Measurements from ENCODE around the gene MYO3B.
"Not testable (repeated sequence)": the region's sequence is repeated elsewhere in the genome, so short reads cannot be mapped to it uniquely, and the experiment has no call there.

MYO3B gene

GRCh38 chr2:170446078-170446477 lies 268.1 kb downstream of the MYO3B start:
- no peak for DNase-seq

- DNase-seq: no peak
Measured at GRCh38 chr2:170449034-170449433, 271.1 kb downstream of the MYO3B start.

GRCh38 chr2:170454471-170455372 lies 276.8 kb downstream of the MYO3B start:
- DNase-seq: no peak

GRCh38 chr2:170455617-170456426 lies 277.9 kb downstream of the MYO3B start:
- DNase-seq: no peak

GRCh38 chr2:170456914-170457313 lies 279.0 kb downstream of the MYO3B start:
- no peak for DNase-seq

GRCh38 chr2:170457742-170458141 lies 279.8 kb downstream of the MYO3B start:
- DNase-seq: no peak

- DNase-seq: peak; percentile 49
Measured at GRCh38 chr2:170461889-170462288, 283.9 kb downstream of the MYO3B start.

- no peak for DNase-seq
Measured at GRCh38 chr2:170462433-170463205, 284.7 kb downstream of the MYO3B start.

- no peak for DNase-seq
Measured at GRCh38 chr2:170463206-170463537, 285.2 kb downstream of the MYO3B start.

- DNase-seq: no peak
Measured at GRCh38 chr2:170464268-170464667, 286.3 kb downstream of the MYO3B start.

- DNase-seq: no peak
Measured at GRCh38 chr2:170465241-170465640, 287.3 kb downstream of the MYO3B start.

- DNase-seq: no peak
Measured at GRCh38 chr2:170466632-170467031, 288.7 kb downstream of the MYO3B start.

GRCh38 chr2:170467568-170468422 lies 289.8 kb downstream of the MYO3B start:
- DNase-seq: peak; percentile 67

GRCh38 chr2:170468557-170468956 lies 290.6 kb downstream of the MYO3B start:
- DNase-seq: peak; percentile 67

GRCh38 chr2:170472498-170472897 lies 294.6 kb downstream of the MYO3B start:
- DNase-seq: not testable (repeated sequence)

GRCh38 chr2:170475878-170476277 lies 297.9 kb downstream of the MYO3B start:
- no peak for DNase-seq

GRCh38 chr2:170477630-170478029 lies 299.7 kb downstream of the MYO3B start:
- DNase-seq: no peak

GRCh38 chr2:170481201-170481600 lies 303.3 kb downstream of the MYO3B start:
- no peak for DNase-seq

GRCh38 chr2:170484552-170484951 lies 306.6 kb downstream of the MYO3B start:
- no peak for DNase-seq

GRCh38 chr2:170485254-170486026 lies 307.5 kb downstream of the MYO3B start:
- no peak for DNase-seq

- DNase-seq: no peak
Measured at GRCh38 chr2:170486730-170487129, 308.8 kb downstream of the MYO3B start.

Measured in NCI-H510A treated with DMSO at 0.1 percent for 48 hours (cell line).